ENCODE measurements around the gene MAP3K7.
A peak's percentile ranks its signal among the peaks of the same experiment; 100 is the strongest.

MAP3K7 gene

DNA sequence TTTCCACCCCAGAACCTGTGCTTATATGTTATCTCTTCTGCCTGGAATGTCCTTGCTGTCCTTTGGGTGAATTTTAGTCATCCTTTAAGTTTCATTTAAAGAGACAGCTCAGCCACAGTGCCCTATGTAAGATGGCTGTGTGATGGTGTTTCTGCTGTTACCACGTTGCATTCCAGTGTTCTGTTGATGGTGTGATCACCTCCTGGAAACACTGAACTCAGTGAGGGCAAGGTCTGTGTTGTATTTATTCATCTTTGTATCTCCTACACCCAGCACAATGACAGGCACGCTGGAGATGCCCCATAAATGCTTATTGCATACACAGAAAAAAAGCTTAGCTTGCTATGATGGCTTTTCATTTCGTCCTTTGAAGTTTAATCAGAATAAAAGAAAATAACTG is 102.5 kb downstream of the MAP3K7 start:
- DNase-seq (ENCODE audit: low read depth in 2 of 2) = no peak

DNA sequence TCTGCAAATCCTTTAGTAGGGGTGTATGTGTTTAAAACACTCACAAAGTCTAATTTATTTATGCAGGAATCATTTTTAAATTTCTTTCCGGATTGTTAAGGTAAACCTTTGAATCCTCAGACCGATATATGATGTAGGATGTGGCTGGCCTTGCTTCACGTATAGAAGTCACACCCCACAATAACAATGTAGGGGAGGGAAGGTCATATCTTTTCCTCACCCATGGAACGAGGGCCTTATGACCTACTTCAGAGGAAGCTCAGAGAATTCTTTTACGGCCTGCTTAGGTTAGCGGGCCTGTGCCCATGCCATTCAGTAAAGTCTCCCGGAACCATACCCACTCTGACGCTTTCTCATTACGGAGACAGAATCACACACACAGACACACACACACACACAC is 102.9 kb downstream of the MAP3K7 start:
- DNase-seq (ENCODE audit: low read depth in 2 of 2) = no peak

GRCh38 chr6:90483116-90483839 is 103.6 kb downstream of the MAP3K7 start:
- DNase-seq (ENCODE audit: low read depth in 2 of 2) = no peak

DNA sequence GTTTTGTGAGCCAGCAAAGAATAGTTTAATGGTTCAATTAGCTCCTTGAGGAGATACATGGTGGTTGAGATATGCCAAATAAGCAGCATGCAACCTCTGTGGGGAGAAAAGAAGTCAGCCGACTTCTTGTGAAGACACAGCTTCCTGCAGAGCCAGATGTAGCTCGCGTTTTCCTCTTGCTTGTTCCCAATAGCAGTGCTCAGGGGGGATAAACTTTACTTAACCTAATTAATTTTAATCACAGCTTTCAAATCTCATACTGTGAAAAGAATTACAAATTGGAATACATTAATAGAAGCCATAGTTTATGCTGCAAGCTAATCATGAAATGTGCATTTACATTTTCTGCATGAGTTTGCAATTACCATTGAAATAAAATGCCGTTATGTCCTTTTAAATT is 106.2 kb downstream of the MAP3K7 start:
- DNase-seq (ENCODE audit: low read depth in 2 of 2) = no peak

GRCh38 chr6:90479603-90479926 is 107.3 kb downstream of the MAP3K7 start:
- DNase-seq (ENCODE audit: low read depth in 2 of 2) = no peak

GRCh38 chr6:90478789-90479602 is 107.9 kb downstream of the MAP3K7 start:
- DNase-seq (ENCODE audit: low read depth in 2 of 2) = peak; percentile 73

GRCh38 chr6:90478278-90478677 is 108.6 kb downstream of the MAP3K7 start:
- no peak for DNase-seq (ENCODE audit: low read depth in 2 of 2)

- no peak for DNase-seq (ENCODE audit: low read depth in 2 of 2)
Observed at GRCh38 chr6:90477366-90477765, 109.5 kb downstream of the MAP3K7 start.

GRCh38 chr6:90472716-90473115 is 114.2 kb downstream of the MAP3K7 start:
- DNase-seq (ENCODE audit: low read depth in 2 of 2) = no peak

- DNase-seq (ENCODE audit: low read depth in 2 of 2) = no peak
Observed at GRCh38 chr6:90471263-90471662, 115.6 kb downstream of the MAP3K7 start.

- DNase-seq (ENCODE audit: low read depth in 2 of 2) = no peak
Observed at GRCh38 chr6:90469906-90470305, 117.0 kb downstream of the MAP3K7 start.

GRCh38 chr6:90468859-90469258 is 118.0 kb downstream of the MAP3K7 start:
- no peak for DNase-seq (ENCODE audit: low read depth in 2 of 2)

DNA sequence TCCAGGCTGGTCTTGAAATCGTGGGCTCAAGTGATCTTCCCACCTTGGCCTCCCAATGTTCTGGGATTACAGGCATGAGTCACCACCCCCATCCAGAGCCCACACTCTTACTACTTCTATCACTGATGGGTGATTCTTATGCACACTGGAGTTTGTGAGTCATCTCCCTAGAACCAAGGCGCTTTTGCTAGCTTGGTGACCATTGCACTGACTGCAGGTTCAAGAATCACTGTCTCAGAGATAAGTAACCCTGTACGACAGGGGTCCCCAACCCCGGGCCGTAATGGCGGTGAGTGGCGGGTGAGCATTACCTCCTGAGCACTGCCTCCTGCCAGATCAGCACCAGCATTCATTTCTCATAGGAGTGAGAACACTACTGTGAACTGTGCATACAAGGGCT is 118.8 kb downstream of the MAP3K7 start:
- no peak for DNase-seq (ENCODE audit: low read depth in 2 of 2)

DNA sequence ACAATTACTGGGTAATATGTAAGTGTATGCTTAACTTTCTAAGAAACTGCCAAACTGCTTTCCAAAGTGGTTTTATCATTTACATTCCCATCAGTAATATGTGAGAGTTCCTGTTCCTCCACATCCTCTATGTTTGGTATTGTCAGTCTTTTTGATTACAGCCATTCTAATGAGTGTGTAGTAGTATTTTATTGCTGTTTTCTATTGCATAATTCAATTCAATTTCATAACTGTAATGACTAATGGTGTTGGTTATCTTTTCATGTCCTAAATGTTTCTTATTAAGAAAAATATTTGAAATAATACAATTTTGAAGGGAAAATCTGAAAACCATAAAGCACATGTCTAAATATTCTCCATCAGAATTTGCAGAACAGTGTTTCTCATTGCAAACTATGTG is 119.3 kb downstream of the MAP3K7 start:
- DNase-seq (ENCODE audit: low read depth in 2 of 2) = no peak

- no peak for DNase-seq (ENCODE audit: low read depth in 2 of 2)
Observed at GRCh38 chr6:90466154-90466940, 120.5 kb downstream of the MAP3K7 start.

GRCh38 chr6:90465686-90466085 is 121.2 kb downstream of the MAP3K7 start:
- no peak for DNase-seq (ENCODE audit: low read depth in 2 of 2)

DNA sequence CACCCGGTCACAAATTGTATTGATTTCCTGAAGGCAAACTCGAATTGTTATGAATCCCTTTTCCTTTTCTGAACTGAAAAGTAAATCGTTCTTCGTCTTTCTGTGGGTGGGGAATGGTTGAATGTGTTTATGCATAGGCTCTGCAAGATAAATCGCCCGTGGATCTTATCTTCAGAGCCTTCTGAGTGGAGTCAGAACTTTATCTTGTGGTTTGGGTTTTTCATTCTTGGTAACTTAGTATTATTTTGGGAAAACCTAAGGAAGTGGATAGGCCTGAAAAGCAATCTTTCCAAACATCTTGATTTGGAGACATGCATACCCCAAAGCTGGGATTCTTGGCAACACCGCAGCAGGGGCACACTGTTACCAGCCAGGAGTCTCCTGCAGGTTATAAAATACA is 122.4 kb downstream of the MAP3K7 start:
- no peak for DNase-seq (ENCODE audit: low read depth in 2 of 2)

- no peak for DNase-seq (ENCODE audit: low read depth in 2 of 2)
Observed at GRCh38 chr6:90463874-90464273, 123.0 kb downstream of the MAP3K7 start.

Measured in stimulated activated CD8-positive, alpha-beta memory T cell treated with anti-CD3 and anti-CD28 coated beads, Interleukin-2, amount 100 ng/mL, for 48 hours (primary cell).